HG02763 (cell line): ENCODE data around the gene RPS6KA1.
"Not testable (repeated sequence)": the region's sequence is repeated elsewhere in the genome, so short reads cannot be mapped to it uniquely, and the experiment has no call there.

Source experiments
- ATAC-seq: cut with Tn5 transposase; IDR thresholded peaks from one replicate; pipeline ENCODE4 v1.9.1; 2021; ENCODE audit warnings: mild to moderate bottlenecking, moderate library complexity; ENCODE audit not compliant: unreplicated experiment

Gene RPS6KA1

DNA sequence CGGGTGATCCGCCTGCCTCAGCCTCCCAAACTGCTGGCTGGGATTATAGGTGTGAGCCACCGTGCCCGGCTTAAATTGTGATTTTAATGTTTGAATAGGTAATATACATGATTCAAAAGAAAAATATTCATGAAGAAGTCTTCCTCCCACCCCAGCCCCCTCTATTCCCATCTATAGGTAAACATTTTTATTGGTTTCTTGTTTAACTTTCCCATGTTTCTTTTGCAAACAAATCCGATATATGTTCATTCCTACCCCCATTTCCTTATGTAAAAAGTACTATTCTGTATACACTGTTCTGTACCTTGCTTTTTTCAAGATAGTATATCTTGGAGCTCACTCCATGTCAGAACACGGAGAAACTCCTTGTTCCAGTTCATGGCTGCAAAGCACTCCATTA lies 23.2 kb downstream of the RPS6KA1 start:
- ATAC-seq: no peak

- no peak for ATAC-seq
Measured at GRCh38 chr1:26553942-26554682, 24.6 kb downstream of the RPS6KA1 start.

DNA sequence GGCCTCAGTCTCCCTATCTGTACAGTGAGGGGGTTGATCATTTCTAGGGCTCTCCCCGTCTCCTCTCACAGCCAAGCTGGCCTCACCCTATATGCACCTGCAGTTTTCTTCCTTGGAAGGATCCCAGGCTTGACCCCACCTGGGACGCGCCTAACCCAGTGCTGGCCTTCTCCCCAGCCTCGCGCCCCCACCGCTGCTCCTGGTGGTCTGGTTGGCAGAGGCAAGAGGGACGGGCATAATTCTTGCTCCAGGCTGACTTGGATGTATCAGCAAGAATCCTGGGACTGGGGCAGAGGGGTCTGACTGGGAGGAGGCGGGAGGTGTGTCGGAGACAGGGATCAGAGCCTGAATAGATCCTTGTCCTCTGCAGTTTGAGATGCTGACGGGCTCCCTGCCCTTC lies 25.2 kb downstream of the RPS6KA1 start:
- ATAC-seq: no peak

GRCh38 chr1:26555550-26555981 lies 26.0 kb downstream of the RPS6KA1 start:
- ATAC-seq: no peak

- ATAC-seq: no peak
Measured at GRCh38 chr1:26556111-26556510, 26.6 kb downstream of the RPS6KA1 start.

- no peak for ATAC-seq
Measured at GRCh38 chr1:26557008-26557407, 27.4 kb downstream of the RPS6KA1 start.

- ATAC-seq: no peak
Measured at GRCh38 chr1:26558685-26559048, 29.1 kb downstream of the RPS6KA1 start.

GRCh38 chr1:26560403-26560780 lies 30.8 kb downstream of the RPS6KA1 start:
- no peak for ATAC-seq

DNA sequence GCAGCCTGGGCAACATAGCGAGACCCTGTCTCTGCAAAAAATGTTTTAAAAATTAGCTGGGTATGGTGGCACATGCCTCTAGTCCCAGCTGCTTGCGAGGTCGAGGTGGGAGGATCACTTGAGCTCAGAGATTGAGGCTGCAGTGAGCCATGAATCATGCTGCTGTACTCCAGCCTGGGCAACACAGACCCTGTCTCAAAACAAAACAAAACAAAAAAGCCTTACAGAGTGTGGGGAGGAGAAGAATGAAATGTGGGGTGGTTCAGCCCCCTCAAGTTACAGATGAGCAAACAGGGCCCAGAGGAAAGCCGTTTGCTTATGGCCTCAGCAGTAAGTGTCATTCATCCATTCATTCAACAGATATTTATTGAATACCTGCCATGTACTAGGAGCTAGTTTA lies 40.7 kb downstream of the RPS6KA1 start:
- no peak for ATAC-seq

- ATAC-seq: no peak
Measured at GRCh38 chr1:26571381-26571780, 41.8 kb downstream of the RPS6KA1 start.

DNA sequence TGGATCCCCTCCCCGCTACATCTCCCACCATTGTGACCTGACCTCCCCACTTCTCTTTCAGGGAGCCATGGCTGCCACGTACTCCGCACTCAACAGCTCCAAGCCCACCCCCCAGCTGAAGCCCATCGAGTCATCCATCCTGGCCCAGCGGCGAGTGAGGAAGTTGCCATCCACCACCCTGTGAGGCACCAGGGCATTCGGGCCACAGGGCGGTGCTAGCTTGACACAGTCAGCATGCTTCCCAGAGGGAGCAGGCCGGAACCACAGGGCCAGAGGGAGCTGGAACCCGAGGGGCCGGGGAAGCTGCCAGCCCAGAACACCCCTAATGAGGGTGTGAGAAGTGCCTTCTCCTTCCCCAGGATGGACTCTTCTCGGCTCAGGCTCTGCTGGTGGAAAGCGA lies 44.5 kb downstream of the RPS6KA1 start:
- ATAC-seq: no peak

- no peak for ATAC-seq
Measured at GRCh38 chr1:26574719-26575251, 45.2 kb downstream of the RPS6KA1 start.

- no peak for ATAC-seq
Measured at GRCh38 chr1:26575348-26575747, 45.8 kb downstream of the RPS6KA1 start.

GRCh38 chr1:26578167-26578566 lies 48.6 kb downstream of the RPS6KA1 start:
- no peak for ATAC-seq

- no peak for ATAC-seq
Measured at GRCh38 chr1:26579681-26580111, 50.1 kb downstream of the RPS6KA1 start.

GRCh38 chr1:26580116-26580515 lies 50.6 kb downstream of the RPS6KA1 start:
- ATAC-seq: no peak

- no peak for ATAC-seq
Measured at GRCh38 chr1:26581287-26581651, 51.7 kb downstream of the RPS6KA1 start.

DNA sequence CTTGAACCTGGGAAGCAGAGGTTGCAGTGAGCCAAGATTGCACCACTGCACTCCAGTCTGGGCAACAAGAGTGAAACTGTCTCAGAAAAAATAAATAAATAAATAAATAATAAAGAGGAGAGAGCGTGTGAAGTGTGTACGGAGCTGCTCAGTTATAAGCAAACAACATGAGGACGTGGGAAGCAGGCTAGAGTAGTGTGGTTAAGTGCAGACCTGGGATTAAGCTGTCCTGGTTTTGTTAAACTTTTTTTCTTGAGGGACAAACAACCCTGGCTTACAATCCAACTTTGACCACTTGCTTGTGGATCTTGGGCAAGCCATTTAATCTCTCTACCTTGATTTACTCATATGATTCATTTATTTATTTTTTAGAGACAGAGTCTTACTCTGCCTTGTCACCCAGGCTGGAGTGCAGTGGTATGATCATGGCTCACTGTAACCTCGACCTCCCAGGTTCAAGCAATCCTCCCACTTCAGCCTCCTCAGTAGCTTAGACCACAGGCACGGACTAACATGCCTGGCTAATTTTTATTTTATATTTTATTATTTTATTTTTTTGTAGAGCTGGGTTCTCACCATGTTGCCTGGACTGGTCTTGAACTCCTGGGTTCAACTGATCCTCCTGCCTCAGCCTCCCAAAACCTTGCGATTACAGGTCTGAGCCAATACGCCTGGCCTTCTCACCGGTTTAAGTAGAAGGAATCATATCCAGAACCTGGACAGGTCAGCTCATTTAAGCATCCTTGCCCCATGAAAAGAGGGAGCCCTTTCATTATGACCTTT lies 52.7 kb downstream of the RPS6KA1 start:
- no peak for ATAC-seq

DNA sequence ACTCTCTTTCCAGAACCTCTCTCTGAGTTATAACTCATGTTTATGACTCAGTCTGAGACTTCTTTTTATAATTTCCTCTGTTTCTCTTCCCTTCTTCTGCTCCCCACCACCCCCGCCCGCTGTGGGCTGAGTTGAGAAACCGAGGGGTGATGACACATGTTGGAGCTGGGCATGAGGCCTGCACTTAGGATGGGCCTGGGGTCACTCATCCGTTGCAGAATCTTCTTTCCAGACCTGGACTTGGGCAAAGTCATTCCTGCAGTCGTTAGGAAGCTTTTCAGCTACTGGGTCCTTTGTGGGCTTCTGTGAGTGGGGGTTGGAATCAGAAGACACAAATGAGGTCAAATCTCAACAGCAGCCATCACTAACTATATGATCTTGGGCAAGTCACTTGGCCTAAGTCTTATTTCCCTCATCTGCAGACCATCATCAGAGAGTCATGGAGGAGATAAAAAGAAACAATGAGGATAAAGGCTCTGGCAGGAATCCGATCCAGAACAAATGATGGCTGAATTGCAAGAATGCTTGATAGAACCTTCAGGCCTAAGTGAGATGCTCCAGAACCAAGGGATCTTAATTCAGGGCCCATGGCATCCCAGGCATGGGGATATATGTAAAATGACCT lies 53.4 kb downstream of the RPS6KA1 start:
- ATAC-seq: no peak

DNA sequence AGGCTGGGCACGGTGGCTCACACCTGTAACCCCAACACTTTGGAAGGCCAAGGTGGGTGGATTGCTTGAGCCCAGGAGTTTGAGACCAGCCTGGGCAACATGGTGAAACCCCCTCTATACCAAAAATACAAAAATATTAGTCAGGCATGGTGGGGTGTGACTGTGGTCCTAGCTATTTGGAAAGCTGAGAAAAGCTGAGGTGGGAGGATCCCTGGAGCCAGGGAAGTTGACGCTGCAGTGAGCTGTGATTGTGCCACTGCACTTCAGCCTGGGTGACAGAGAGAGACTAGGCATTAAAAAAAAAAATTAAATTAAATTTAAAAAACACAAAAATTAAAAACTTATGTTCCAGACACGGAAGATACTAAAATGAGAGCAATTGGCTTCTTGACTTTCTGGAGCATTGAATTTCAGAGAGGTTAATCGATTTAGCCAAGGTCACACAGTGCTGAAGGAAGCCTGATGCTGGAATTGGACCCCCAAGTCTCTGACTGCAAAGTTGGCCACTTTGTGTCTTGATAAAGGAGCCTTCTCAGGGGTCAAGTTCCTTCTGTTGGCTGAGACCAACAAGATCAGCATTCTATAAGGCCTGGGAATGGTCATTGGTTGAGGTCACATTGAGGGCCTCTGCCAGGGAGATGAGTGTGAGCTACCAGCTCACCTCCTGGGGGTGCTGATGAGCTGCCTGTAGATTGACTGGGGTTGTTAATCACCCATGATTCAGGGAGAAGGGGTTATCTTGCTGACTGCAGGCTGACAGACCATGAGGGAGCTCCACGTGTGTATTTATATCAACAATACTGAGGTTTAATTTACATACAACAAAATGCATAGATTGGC lies 54.3 kb downstream of the RPS6KA1 start:
- ATAC-seq: no peak

GRCh38 chr1:26584588-26584987 lies 55.0 kb downstream of the RPS6KA1 start:
- ATAC-seq: not testable (repeated sequence)
